BLaER1 (cell line): ENCODE data around the gene ALOX15.
"Not testable (repeated sequence)": the region's sequence is repeated elsewhere in the genome, so short reads cannot be mapped to it uniquely, and the experiment has no call there.

Experiments
- H3K27ac ChIP-seq: shearing (Covaris generic); formaldehyde crosslinking; 2 replicates; pipeline ENCODE4 v1.8.1; 2022
- H3K27me3 ChIP-seq: shearing (Covaris generic); formaldehyde crosslinking; 2 replicates; pipeline ENCODE4 v1.8.1; 2022
- H3K36me3 ChIP-seq: shearing (Covaris generic); formaldehyde crosslinking; 2 replicates; pipeline ENCODE4 v1.8.1; 2022
- H3K4me1 ChIP-seq: shearing (Covaris generic); formaldehyde crosslinking; 2 replicates; pipeline ENCODE4 v1.8.1; 2022
- H3K4me2 ChIP-seq: shearing (Covaris generic); formaldehyde crosslinking; 2 replicates; pipeline ENCODE4 v1.8.1; 2022
- H3K4me3 ChIP-seq: shearing (Covaris generic); formaldehyde crosslinking; 2 replicates; pipeline ENCODE4 v1.8.1; 2022
- H3K9ac ChIP-seq: shearing (Covaris generic); formaldehyde crosslinking; 2 replicates; pipeline ENCODE4 v1.8.1; 2022
- H3K9me3 ChIP-seq: shearing (Covaris generic); formaldehyde crosslinking; 2 replicates; pipeline ENCODE4 v1.8.1; 2022
- H4K20me1 ChIP-seq: shearing (Covaris generic); formaldehyde crosslinking; 2 replicates; pipeline ENCODE4 v1.8.1; 2022
- Cebpa-rat ChIP-seq: shearing (Covaris generic); IDR thresholded peaks from 2 replicates; pipeline ENCODE4 v1.8.1; 2022

Gene ALOX15

DNA sequence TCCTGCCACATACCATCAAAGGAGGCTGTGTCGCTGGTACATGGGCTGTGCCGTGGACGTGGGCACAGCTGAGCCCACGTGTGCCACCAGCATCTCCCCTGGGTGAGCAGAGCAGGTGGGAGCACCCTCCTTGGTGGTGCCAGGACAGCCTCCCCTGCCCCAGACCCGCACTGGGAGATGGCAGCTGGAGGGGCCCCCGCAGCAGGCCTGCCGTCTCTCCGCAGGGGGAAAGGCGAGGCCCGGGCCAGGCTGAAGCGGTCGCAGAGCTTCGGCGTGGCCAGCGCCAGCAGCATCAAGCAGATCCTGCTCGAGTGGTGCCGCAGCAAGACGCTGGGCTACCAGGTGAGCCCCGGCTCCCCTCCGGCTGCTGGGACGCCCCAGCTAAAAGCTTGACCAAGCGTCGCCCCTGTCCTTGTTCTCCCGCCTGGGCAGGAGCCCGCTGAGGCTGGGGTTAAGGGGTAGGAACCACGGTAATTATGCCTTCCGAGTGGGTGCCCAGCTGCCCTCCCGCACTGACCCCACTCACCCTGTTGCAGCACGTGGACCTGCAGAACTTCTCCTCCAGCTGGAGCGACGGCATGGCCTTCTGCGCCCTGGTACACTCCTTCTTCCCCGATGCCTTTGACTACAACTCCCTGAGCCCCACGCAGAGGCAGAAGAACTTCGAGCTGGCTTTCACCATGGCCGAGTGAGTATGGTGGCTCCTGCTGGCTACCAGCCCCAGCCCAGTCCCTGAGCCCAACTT lies 44.7 kb downstream of the ALOX15 start:
- no peak overlapping the region for H3K4me3 ChIP-seq
- H3K36me3 ChIP-seq, result no peaks in the 10 kb centered on the region
- TF ChIP-seq Cebpa-rat, result no peak
- H3K4me2 ChIP-seq, result no peak overlapping the region
- H3K4me1 ChIP-seq, result peaks cover 14% of the 10 kb centered on the region
- no peaks in the 10 kb centered on the region for H4K20me1 ChIP-seq
- no peak overlapping the region for H3K9ac ChIP-seq
- no peaks in the 10 kb centered on the region for H3K9me3 ChIP-seq
- H3K27me3 ChIP-seq, result no peaks in the 10 kb centered on the region
- H3K27ac ChIP-seq, result no peak overlapping the region

- H3K4me1 ChIP-seq, result peaks cover 22% of the 10 kb centered on the region
- not testable (repeated sequence) for H4K20me1 ChIP-seq, H3K36me3 ChIP-seq, H3K9me3 ChIP-seq, H3K27me3 ChIP-seq
- peak overlapping the region; percentile 47 for H3K4me3 ChIP-seq
- H3K27ac ChIP-seq, result peak overlapping the region; percentile 79
- peak overlapping the region; percentile 58; the same call in 1 of the 2 replicates for H3K9ac ChIP-seq
- H3K4me2 ChIP-seq, result peak overlapping the region; percentile 90
These were observed 45.7 kb downstream of the ALOX15 start for GRCh38 chr17:4595685-4596342.

DNA sequence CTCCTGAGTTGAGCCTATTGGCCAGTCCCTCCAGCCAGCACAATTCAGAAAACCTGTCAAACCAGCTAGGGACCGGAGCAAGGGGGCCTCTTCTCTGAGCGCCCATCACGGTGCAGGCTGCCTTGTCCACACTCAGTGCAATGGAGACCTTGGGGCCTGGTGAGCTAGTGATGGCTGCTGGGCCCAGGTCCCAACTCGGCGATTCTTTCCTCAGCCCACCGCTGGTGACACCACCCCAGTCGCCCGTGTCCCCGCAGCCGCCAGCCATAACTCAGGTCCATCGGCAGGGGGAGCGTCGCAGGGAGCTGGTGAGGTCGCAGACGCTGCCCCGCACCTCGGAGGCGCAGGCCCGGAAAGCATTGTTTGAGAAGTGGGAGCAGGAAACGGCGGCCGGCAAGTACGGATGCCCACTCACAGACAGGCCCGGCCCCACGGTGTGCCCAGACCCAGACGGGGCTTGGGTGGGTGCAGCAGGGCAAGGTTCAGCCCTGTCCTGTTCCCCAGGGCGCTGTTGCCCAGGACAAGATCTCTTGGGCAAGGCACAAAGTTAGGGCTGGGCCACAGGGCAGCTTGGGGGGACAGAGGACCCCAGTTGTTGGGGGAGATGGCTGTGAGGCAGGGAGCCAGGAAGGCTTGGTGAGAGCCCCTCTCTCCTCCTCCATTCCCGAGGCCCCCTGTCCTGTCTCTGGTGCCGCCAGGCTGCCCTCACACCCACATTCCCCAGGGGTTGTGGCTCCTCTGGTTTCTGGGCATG lies 46.4 kb downstream of the ALOX15 start:
- peaks cover 26% of the 10 kb centered on the region for H3K4me1 ChIP-seq
- H3K4me3 ChIP-seq, result peak overlapping the region; percentile 47
- H3K36me3 ChIP-seq, result no peaks in the 10 kb centered on the region
- H3K9me3 ChIP-seq, result no peaks in the 10 kb centered on the region
- peak overlapping the region; percentile 79 for H3K27ac ChIP-seq
- peak overlapping the region; percentile 58; the same call in 1 of the 2 replicates for H3K9ac ChIP-seq
- H3K4me2 ChIP-seq, result peak overlapping the region; percentile 90
- no peaks in the 10 kb centered on the region for H3K27me3 ChIP-seq
- TF ChIP-seq Cebpa-rat, result no peak
- no peaks in the 10 kb centered on the region for H4K20me1 ChIP-seq

- Histone ChIP-seq H3K36me3 (no peaks in the 10 kb centered on the region), H3K4me3 (no peak overlapping the region)
These were observed 47.1 kb downstream of the ALOX15 start for GRCh38 chr17:4594406-4594805.

GRCh38 chr17:4593021-4593421 lies 48.5 kb downstream of the ALOX15 start:
- Histone ChIP-seq H4K20me1 (peaks cover 13% of the 10 kb centered on the region; the same call in 1 of the 2 replicates), H3K27me3 (no peaks in the 10 kb centered on the region), H3K36me3 (no peaks in the 10 kb centered on the region), H3K4me2 (no peak overlapping the region), H3K27ac (no peak overlapping the region), H3K4me3 (no peak overlapping the region), H3K9me3 (no peaks in the 10 kb centered on the region), H3K9ac (no peak overlapping the region), H3K4me1 (peaks cover 44% of the 10 kb centered on the region)
- no peak for TF ChIP-seq Cebpa-rat

More at GRCh38 chr17:4594406-4594805, 47.1 kb downstream of the ALOX15 start:
- Histone ChIP-seq H3K4me1 (peaks cover 30% of the 10 kb centered on the region), H3K27ac (no peak overlapping the region), H4K20me1 (no peaks in the 10 kb centered on the region), H3K27me3 (no peaks in the 10 kb centered on the region), H3K4me2 (peak overlapping the region; percentile 90), H3K9me3 (no peaks in the 10 kb centered on the region), H3K9ac (no peak overlapping the region)
- TF ChIP-seq Cebpa-rat, result no peak

DNA sequence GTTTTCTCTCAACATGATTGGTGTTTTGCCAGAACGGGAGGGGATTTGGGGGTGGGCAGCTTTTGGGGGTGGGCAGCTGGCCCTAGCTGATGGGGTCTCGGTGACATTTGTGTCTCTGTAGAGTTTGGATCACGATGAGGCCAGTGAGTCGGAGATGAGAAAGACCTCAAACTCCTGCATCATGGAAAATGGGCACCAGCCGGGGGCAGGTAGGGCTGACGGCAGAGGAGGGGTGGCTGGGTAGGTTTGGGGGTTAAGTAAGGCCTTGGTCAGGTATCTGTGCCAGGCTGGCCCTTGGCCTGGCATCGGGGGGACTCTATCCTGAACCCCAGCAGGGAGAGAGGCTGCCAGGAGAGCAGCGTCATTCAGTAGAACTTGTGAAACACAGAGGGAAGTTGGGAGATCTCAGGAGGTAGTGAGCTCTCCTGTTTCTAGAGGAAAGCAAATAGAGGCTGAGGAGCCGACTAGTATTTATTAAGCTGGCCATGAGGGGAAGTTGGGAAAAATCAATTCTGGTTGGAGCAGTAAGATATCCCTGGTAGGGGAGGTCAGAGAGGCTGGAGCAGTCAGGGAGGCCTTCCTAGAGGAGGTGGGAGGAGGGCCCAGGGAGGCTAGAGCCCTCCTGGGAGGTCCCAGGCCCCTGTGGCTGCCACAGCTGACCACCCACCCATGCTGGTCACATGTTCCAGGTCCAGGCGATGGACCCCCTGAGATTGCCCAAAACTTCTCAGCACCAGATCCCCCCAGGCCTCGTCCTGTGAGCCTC lies 49.1 kb downstream of the ALOX15 start:
- Histone ChIP-seq H3K4me2 (no peak overlapping the region), H4K20me1 (peaks cover 19% of the 10 kb centered on the region; the same call in 1 of the 2 replicates), H3K27me3 (no peaks in the 10 kb centered on the region)

GRCh38 chr17:4591529-4591928 lies 49.9 kb downstream of the ALOX15 start:
- no peak overlapping the region for H3K4me3 ChIP-seq
- TF ChIP-seq Cebpa-rat, result no peak
- no peak overlapping the region for H3K4me2 ChIP-seq
- H3K9me3 ChIP-seq, result no peaks in the 10 kb centered on the region
- H3K4me1 ChIP-seq, result peaks cover 59% of the 10 kb centered on the region
- peaks cover 2% of the 10 kb centered on the region for H3K27me3 ChIP-seq
- H3K36me3 ChIP-seq, result no peaks in the 10 kb centered on the region
- peaks cover 24% of the 10 kb centered on the region; the same call in 1 of the 2 replicates for H4K20me1 ChIP-seq
- no peak overlapping the region for H3K27ac ChIP-seq
- no peak overlapping the region for H3K9ac ChIP-seq

More for the DNA sequence above, 49.1 kb downstream of the ALOX15 start:
- Histone ChIP-seq H3K9me3 (no peaks in the 10 kb centered on the region), H3K4me3 (no peak overlapping the region), H3K9ac (no peak overlapping the region), H3K27ac (no peak overlapping the region), H3K4me1 (peaks cover 50% of the 10 kb centered on the region), H3K36me3 (no peaks in the 10 kb centered on the region)
- TF ChIP-seq Cebpa-rat, result no peak

DNA sequence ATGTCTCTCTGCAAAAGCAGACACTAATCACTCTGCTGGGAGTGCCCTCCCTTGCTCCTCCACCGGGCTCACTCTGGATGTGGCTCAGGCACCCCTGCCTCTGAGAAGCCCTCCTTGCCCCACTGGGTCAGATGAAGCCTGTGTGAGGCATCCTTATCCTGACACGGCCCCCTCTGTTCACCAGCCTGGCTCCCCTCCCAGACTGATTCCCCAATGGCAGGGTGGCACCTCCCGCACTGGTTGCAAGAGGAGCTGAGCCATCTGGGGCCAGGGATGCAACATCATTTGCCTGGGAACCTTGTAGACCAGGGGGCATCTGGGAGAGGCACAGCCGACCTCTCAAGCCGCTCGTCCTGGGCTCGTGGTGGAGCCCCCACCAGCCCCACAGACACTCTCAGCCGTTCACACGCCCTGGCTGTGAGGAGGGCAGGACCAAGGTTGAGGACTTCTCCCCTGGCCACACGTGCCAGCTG lies 50.5 kb downstream of the ALOX15 start:
- no peaks in the 10 kb centered on the region for H3K9me3 ChIP-seq
- TF ChIP-seq Cebpa-rat, result no peak
- no peaks in the 10 kb centered on the region for H3K36me3 ChIP-seq
- peaks cover 24% of the 10 kb centered on the region; the same call in 1 of the 2 replicates for H4K20me1 ChIP-seq
- no peak overlapping the region for H3K4me3 ChIP-seq
- no peak overlapping the region for H3K4me2 ChIP-seq
- peaks cover 7% of the 10 kb centered on the region for H3K27me3 ChIP-seq
- H3K4me1 ChIP-seq, result peaks cover 61% of the 10 kb centered on the region
- H3K9ac ChIP-seq, result no peak overlapping the region
- H3K27ac ChIP-seq, result no peak overlapping the region

GRCh38 chr17:4590042-4590441 lies 51.4 kb downstream of the ALOX15 start:
- not testable (repeated sequence) for H3K4me3 ChIP-seq, H3K9ac ChIP-seq, H3K36me3 ChIP-seq, H3K9me3 ChIP-seq, H3K27ac ChIP-seq
- Histone ChIP-seq H3K27me3 (peaks cover 17% of the 10 kb centered on the region), H3K4me2 (peak overlapping the region; percentile 33), H4K20me1 (peaks cover 26% of the 10 kb centered on the region), H3K4me1 (peaks cover 54% of the 10 kb centered on the region)
